K562 (cell line): ENCODE results near the gene CYP2C8. TPM values are rescaled to one million over a fixed set of nuclear protein-coding genes. Genes with fewer than 3 reads are reported as not detected.

ENCODE experiments used
- ATAC-seq: fragments of 200-7000 bp; cut with Tn5 transposase; 3 replicates; pipeline ENCODE4 v1.9.1; 2020; ENCODE audit warnings: moderate library complexity
- BruUV-seq: library from RNA; stranded (reverse); fragments of 400-500 nt; replicated peaks from 2 replicates; lab custom pipeline; 2021; lab: Mats Ljungman, UMichigan
- CTCF ChIA-PET: fragments of 300-600 bp; formaldehyde crosslinking; extraction: SDS; loops from one replicate; lab custom pipeline; 2021; ENCODE audit warnings: low intra/inter-chr PET ratio; lab: Yijun Ruan, JAX
- POLR2A ChIA-PET: fragments of 300-600, 350-650 bp; sonication (Branson Sonifier 250); formaldehyde crosslinking; extraction: SDS; loops from one replicate; lab custom pipeline; 2021; ENCODE audit warnings: antibody characterized with exemption, inconsistent platforms; lab: Yijun Ruan, JAX
- DNase-seq, 4 experiments: peaks; one replicate each; pipeline versions ENCODE4 v3.0.0 to v3.0.0-alpha.2; 2011 to 2018; ENCODE audit warnings: low spot score in 3 of 4, mixed read lengths in 3 of 4; ENCODE audit errors: extremely low read depth in 1 of 4
- FAIRE-seq: peaks from 2 replicates; lab custom pipeline; 2011; peaks lifted over from hg19 to GRCh38; lab: Jason Lieb, UNC
- H2AFZ ChIP-seq: 2 replicates; pipeline ENCODE4 v1.6.0; 2011; ENCODE audit warnings: low read depth, low read length, control low read depth, inconsistent platforms
- H3K27ac ChIP-seq: fragments of 200-600 bp; 3 replicates; pipeline ENCODE4 v1.8.0; 2011; ENCODE audit warnings: low read depth, mild to moderate bottlenecking, control low read depth, inconsistent platforms, low read length, moderate library complexity, mixed read lengths; ENCODE audit errors: extremely low read depth
- H3K27me3 ChIP-seq, 2 experiments: fragments of 300-600 bp in 1 of 2; 2 replicates in 1 of 2; 3 replicates in 1 of 2; pipeline versions ENCODE4 v1.6.0 to v1.8.0; 2011; ENCODE audit warnings: inconsistent platforms in 2 of 2, low read length in 2 of 2, mild to moderate bottlenecking in 1 of 2, mixed read lengths in 1 of 2, moderate library complexity in 1 of 2; ENCODE audit not compliant: control insufficient read depth in 2 of 2, insufficient read depth in 2 of 2
- H3K36me3 ChIP-seq: fragments of 300-600 bp; 3 replicates; pipeline ENCODE4 v1.8.0; 2011; ENCODE audit warnings: mild to moderate bottlenecking, low read length, inconsistent platforms; ENCODE audit not compliant: control insufficient read depth, insufficient read depth
- H3K4me1 ChIP-seq, 2 experiments: fragments of 200-600 bp in 1 of 2; replicated peaks in 1 of 2; 2 replicates in 1 of 2; 3 replicates in 1 of 2; pipeline versions ENCODE4 v1.5.1 to v1.8.0; 2011; ENCODE audit warnings: inconsistent platforms in 2 of 2, low read length in 2 of 2, mild to moderate bottlenecking in 1 of 2, mixed read lengths in 1 of 2, moderate library complexity in 1 of 2; ENCODE audit not compliant: control insufficient read depth in 2 of 2, insufficient read depth in 2 of 2
- H3K4me2 ChIP-seq: 2 replicates; pipeline ENCODE4 v1.6.1; 2011; ENCODE audit warnings: low read length, control low read depth, inconsistent platforms, mixed read lengths; ENCODE audit not compliant: insufficient read depth
- H3K4me3 ChIP-seq: fragments of 200-600 bp; sonication (generic), shearing (Covaris generic); 2 replicates; pipeline ENCODE4 v1.5.1; 2016; ENCODE audit warnings: control low read depth, inconsistent platforms
- H3K79me2 ChIP-seq: fragments of 200-600 bp; 3 replicates; pipeline ENCODE4 v1.8.0; 2011; ENCODE audit warnings: low read length, inconsistent platforms; ENCODE audit not compliant: control insufficient read depth, insufficient read depth
- H3K9ac ChIP-seq, 2 experiments: 2 replicates each; pipeline versions ENCODE4 v1.6.0 to v1.6.1; 2011; ENCODE audit warnings: low read depth in 2 of 2, low read length in 2 of 2, control low read depth in 1 of 2, inconsistent platforms in 1 of 2, mild to moderate bottlenecking in 1 of 2, mixed read lengths in 1 of 2; ENCODE audit not compliant: insufficient read depth in 1 of 2
- H3K9me1 ChIP-seq: one replicate; pipeline ENCODE4 v1.6.0; 2011; ENCODE audit warnings: inconsistent platforms, mild to moderate bottlenecking, low read length, moderate library complexity; ENCODE audit not compliant: control insufficient read depth, insufficient read depth
- H3K9me3 ChIP-seq: replicated peaks from 2 replicates; pipeline ENCODE4 v1.5.1; 2011; ENCODE audit warnings: low read depth, low read length, inconsistent platforms; ENCODE audit not compliant: control insufficient read depth, insufficient read depth
- H4K20me1 ChIP-seq: replicated peaks from 2 replicates; pipeline ENCODE4 v1.6.1; 2011; ENCODE audit warnings: low read length, inconsistent platforms, mixed read lengths; ENCODE audit not compliant: control insufficient read depth, insufficient read depth
- ARID1B ChIP-seq: fragments of 450-650 bp; IDR thresholded peaks from 2 replicates; pipeline ENCODE4 v1.6.1; 2016; ENCODE audit warnings: antibody characterized with exemption, mild to moderate bottlenecking, inconsistent platforms
- CCAR2 ChIP-seq: fragments of 200-400 bp; formaldehyde crosslinking; IDR thresholded peaks from 2 replicates; pipeline ENCODE4 v1.6.1; 2017; ENCODE audit warnings: mild to moderate bottlenecking, low read depth, low read length
- ETS2 ChIP-seq: IDR thresholded peaks from 2 replicates; pipeline ENCODE4 v1.6.1; 2016; ENCODE audit warnings: borderline replicate concordance, missing genetic modification characterization, mild to moderate bottlenecking, moderate library complexity, missing compliant biosample characterization; ENCODE audit not compliant: poor library complexity, severe bottlenecking
- EWSR1 ChIP-seq: fragments of 450-650 bp; IDR thresholded peaks from 2 replicates; pipeline ENCODE4 v1.6.1; 2018; ENCODE audit warnings: borderline replicate concordance, mild to moderate bottlenecking, low read depth, moderate library complexity; ENCODE audit not compliant: partially characterized antibody
- HDAC2 ChIP-seq: fragments of 450-650 bp; IDR thresholded peaks from 2 replicates; pipeline ENCODE4 v1.6.1; 2016; ENCODE audit warnings: mild to moderate bottlenecking
- KDM4B ChIP-seq, 2 experiments: fragments of 450-650 bp in 1 of 2; sonication (generic) in 1 of 2; IDR thresholded peaks; 2 replicates each; pipeline ENCODE4 v1.6.1; 2016 to 2017; ENCODE audit warnings: borderline replicate concordance in 2 of 2, antibody characterized with exemption in 1 of 2, low read depth in 1 of 2, mild to moderate bottlenecking in 1 of 2
- RBM25 ChIP-seq: fragments of 200-400 bp; formaldehyde crosslinking; IDR thresholded peaks from 2 replicates; pipeline ENCODE4 v1.6.1; 2018; ENCODE audit warnings: low read length, low read depth, moderate library complexity; ENCODE audit not compliant: severe bottlenecking
- SETDB1 ChIP-seq: IDR thresholded peaks from one replicate; pipeline ENCODE4 v1.6.1; 2012; ENCODE audit warnings: low read length, control low read depth, inconsistent platforms
- ZNF76 ChIP-seq: fragments of 250-450 bp; sonication (Bioruptor Pico); IDR thresholded peaks from 2 replicates; pipeline ENCODE4 v1.4.0; 2020; ENCODE audit warnings: mild to moderate bottlenecking, moderate library complexity, borderline replicate concordance
- WGBS: fragments of 100-300 bp; shearing (Covaris generic); methylation state at CpG from one replicate; pipeline ENCODE4 v1.1.6; 2016; ENCODE audit warnings: low coverage, mixed read lengths; ENCODE audit not compliant: insufficient coverage; ENCODE audit errors: missing lambda C conversion rate; 5-methylcytosine and 5-hydroxymethylcytosine counted together
- in situ Hi-C: fragments of 300-500 bp; cut with MboI; formaldehyde crosslinking; loops from 4 replicates; pipeline ENCODE4 v1.15.0; 2018; ENCODE audit warnings: inconsistent platforms, mixed read lengths
- intact Hi-C: fragments of 100-400 bp; cut with micrococcal nuclease; formaldehyde crosslinking; loops from 2 replicates; pipeline ENCODE4 v1.14.2; 2022
- polyA plus RNA-seq, 8 experiments: library from polyadenylated mRNA; depleted of rRNA in 4 of 8; stranded (reverse) in 5 of 8; unstranded in 3 of 8; fragments of >200 nt; fragmentation: Nextera tagmentation in 2 of 8; fragmentation: Illumina TruSeq in 1 of 8; extraction: Ambion mirVana in 2 of 8; extraction: Trizol in 1 of 8; gene quantifications; 2 replicates each; pipeline versions ENCODE4 v1.2.1 to v1.2.3, GENCODE V29; 2011 to 2014; ENCODE audit warnings: inconsistent platforms in 1 of 8, missing spikeins in 1 of 8
- total RNA-seq, 7 experiments: library from RNA; depleted of rRNA in 6 of 7; stranded (reverse); fragments of >200 nt in 6 of 7; fragmentation: Illumina TruSeq in 2 of 7; extraction: Trizol in 2 of 7; gene quantifications; 2 replicates each; pipeline versions ENCODE4 v1.2.1 to v1.2.3, GENCODE V29; 2011 to 2021; ENCODE audit warnings: low replicate concordance in 1 of 7
- TF ChIP-seq, protein P1 (sequence below): fragments of 250-450 bp; sonication (Bioruptor Pico); IDR thresholded peaks from 2 replicates; pipeline ENCODE4 v1.8.0; 2021; ENCODE audit warnings: moderate library complexity, mild to moderate bottlenecking, inconsistent platforms
- TF ChIP-seq, protein P2 (sequence below): sonication (generic); formaldehyde crosslinking; IDR thresholded peaks from 2 replicates; pipeline ENCODE4 v1.8.0; 2022; ENCODE audit warnings: mild to moderate bottlenecking, missing genetic modification reagents
- TF ChIP-seq, protein P3 (sequence below): sonication (generic); formaldehyde crosslinking; IDR thresholded peaks from 2 replicates; pipeline ENCODE4 v1.8.0; 2022; ENCODE audit warnings: mild to moderate bottlenecking, missing genetic modification reagents
- TF ChIP-seq, protein P4 (sequence below): fragments of 450-650 bp; IDR thresholded peaks from 2 replicates; pipeline ENCODE4 v1.6.1; 2016; ENCODE audit warnings: mild to moderate bottlenecking

The CYP2C8 gene
- total and polyA plus RNA-seq, 9 of the 15 experiments (the other 6 are each of a cell fraction or from before 2014, with no cell fraction given): 0.06 to 0.16 (median 0.10) TPM; not detected in 5

DNA sequence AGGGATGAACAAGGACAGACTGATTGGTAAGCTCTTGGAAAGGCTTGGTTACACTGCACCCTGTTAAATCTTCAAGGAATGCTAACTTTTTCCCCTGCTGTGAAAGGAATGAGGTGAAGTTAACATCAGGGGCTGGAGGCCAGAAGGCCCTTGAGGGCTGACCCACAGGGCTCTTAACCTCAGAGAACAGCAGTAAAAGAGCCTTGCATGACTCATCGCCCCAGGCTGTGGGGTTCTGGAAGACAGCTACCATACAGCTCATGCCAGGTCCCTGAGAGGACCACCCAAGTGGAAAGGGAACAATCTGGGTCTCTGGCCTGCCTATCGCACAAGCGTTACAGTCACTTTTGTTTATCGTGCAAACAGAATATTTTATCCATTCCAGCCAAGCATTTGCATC, 76.5 kb downstream of the CYP2C8 start:
- H3K9me3 ChIP-seq: no peaks in the 10 kb centered on the region
- 0% methylated on average over 4 of the region's 4 CpGs for WGBS
- no peaks in the 10 kb centered on the region for H3K4me1 ChIP-seq
- no peak overlapping the region for H3K27ac ChIP-seq
- H3K27me3 ChIP-seq: no peaks in the 10 kb centered on the region
- in situ Hi-C loops (no loop called here), intact Hi-C loops (no loop called here)
- POLR2A ChIA-PET: no interaction called here
- H2AFZ ChIP-seq: no peak overlapping the region
- CTCF ChIA-PET: no interaction called here
- no peaks in the 10 kb centered on the region for H3K79me2 ChIP-seq
- H4K20me1 ChIP-seq: no peaks in the 10 kb centered on the region
- ATAC-seq (no peak), DNase-seq (no peak), FAIRE-seq (no peak)
- H3K9me1 ChIP-seq: no peaks in the 10 kb centered on the region
- no TSS peak for BruUV-seq
- no peak overlapping the region for H3K4me2 ChIP-seq
- no peak overlapping the region for H3K9ac ChIP-seq
- H3K36me3 ChIP-seq: no peaks in the 10 kb centered on the region
- no peak overlapping the region for H3K4me3 ChIP-seq
- no peak for TF ChIP-seq KDM4B (IDR thresholded peaks at IDR 0.05; ENCODE audit: borderline replicate concordance in 2 of 2, low read depth in 1 of 2)
- no peak for TF ChIP-seq CCAR2
- no peak for TF ChIP-seq EWSR1
- no peak for TF ChIP-seq ETS2
- TF ChIP-seq HDAC2: no peak
- TF ChIP-seq ZNF76 (CRISPR knock-in tag): no peak
- TF ChIP-seq, protein P1, sequence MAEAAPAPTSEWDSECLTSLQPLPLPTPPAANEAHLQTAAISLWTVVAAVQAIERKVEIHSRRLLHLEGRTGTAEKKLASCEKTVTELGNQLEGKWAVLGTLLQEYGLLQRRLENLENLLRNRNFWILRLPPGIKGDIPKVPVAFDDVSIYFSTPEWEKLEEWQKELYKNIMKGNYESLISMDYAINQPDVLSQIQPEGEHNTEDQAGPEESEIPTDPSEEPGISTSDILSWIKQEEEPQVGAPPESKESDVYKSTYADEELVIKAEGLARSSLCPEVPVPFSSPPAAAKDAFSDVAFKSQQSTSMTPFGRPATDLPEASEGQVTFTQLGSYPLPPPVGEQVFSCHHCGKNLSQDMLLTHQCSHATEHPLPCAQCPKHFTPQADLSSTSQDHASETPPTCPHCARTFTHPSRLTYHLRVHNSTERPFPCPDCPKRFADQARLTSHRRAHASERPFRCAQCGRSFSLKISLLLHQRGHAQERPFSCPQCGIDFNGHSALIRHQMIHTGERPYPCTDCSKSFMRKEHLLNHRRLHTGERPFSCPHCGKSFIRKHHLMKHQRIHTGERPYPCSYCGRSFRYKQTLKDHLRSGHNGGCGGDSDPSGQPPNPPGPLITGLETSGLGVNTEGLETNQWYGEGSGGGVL (CRISPR knock-in tag): no peak
- no peak for TF ChIP-seq RBM25
- TF ChIP-seq, protein P2, sequence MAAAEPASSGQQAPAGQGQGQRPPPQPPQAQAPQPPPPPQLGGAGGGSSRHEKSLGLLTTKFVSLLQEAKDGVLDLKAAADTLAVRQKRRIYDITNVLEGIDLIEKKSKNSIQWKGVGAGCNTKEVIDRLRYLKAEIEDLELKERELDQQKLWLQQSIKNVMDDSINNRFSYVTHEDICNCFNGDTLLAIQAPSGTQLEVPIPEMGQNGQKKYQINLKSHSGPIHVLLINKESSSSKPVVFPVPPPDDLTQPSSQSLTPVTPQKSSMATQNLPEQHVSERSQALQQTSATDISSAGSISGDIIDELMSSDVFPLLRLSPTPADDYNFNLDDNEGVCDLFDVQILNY: no peak
- no peak for TF ChIP-seq ARID1B
- TF ChIP-seq SETDB1: no peak
- TF ChIP-seq, protein P3, sequence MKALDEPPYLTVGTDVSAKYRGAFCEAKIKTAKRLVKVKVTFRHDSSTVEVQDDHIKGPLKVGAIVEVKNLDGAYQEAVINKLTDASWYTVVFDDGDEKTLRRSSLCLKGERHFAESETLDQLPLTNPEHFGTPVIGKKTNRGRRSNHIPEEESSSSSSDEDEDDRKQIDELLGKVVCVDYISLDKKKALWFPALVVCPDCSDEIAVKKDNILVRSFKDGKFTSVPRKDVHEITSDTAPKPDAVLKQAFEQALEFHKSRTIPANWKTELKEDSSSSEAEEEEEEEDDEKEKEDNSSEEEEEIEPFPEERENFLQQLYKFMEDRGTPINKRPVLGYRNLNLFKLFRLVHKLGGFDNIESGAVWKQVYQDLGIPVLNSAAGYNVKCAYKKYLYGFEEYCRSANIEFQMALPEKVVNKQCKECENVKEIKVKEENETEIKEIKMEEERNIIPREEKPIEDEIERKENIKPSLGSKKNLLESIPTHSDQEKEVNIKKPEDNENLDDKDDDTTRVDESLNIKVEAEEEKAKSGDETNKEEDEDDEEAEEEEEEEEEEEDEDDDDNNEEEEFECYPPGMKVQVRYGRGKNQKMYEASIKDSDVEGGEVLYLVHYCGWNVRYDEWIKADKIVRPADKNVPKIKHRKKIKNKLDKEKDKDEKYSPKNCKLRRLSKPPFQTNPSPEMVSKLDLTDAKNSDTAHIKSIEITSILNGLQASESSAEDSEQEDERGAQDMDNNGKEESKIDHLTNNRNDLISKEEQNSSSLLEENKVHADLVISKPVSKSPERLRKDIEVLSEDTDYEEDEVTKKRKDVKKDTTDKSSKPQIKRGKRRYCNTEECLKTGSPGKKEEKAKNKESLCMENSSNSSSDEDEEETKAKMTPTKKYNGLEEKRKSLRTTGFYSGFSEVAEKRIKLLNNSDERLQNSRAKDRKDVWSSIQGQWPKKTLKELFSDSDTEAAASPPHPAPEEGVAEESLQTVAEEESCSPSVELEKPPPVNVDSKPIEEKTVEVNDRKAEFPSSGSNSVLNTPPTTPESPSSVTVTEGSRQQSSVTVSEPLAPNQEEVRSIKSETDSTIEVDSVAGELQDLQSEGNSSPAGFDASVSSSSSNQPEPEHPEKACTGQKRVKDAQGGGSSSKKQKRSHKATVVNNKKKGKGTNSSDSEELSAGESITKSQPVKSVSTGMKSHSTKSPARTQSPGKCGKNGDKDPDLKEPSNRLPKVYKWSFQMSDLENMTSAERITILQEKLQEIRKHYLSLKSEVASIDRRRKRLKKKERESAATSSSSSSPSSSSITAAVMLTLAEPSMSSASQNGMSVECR (CRISPR knock-in tag): no peak
- TF ChIP-seq, protein P4, sequence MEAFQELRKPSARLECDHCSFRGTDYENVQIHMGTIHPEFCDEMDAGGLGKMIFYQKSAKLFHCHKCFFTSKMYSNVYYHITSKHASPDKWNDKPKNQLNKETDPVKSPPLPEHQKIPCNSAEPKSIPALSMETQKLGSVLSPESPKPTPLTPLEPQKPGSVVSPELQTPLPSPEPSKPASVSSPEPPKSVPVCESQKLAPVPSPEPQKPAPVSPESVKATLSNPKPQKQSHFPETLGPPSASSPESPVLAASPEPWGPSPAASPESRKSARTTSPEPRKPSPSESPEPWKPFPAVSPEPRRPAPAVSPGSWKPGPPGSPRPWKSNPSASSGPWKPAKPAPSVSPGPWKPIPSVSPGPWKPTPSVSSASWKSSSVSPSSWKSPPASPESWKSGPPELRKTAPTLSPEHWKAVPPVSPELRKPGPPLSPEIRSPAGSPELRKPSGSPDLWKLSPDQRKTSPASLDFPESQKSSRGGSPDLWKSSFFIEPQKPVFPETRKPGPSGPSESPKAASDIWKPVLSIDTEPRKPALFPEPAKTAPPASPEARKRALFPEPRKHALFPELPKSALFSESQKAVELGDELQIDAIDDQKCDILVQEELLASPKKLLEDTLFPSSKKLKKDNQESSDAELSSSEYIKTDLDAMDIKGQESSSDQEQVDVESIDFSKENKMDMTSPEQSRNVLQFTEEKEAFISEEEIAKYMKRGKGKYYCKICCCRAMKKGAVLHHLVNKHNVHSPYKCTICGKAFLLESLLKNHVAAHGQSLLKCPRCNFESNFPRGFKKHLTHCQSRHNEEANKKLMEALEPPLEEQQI: no peak
